OCI-LY1 (cell line): Measurements from ENCODE around the gene KLHL35.

ENCODE experiments used
- H2AFZ ChIP-seq: fragments of 200-600 bp; sonication (generic), shearing (Covaris generic); 2 replicates; pipeline ENCODE4 v1.6.0; 2014; ENCODE audit warnings: antibody characterized with exemption, mild to moderate bottlenecking, low read length
- H3F3A ChIP-seq: fragments of 200-600 bp; sonication (generic), shearing (Covaris generic); 2 replicates; pipeline ENCODE4 v1.6.0; 2014; ENCODE audit warnings: mild to moderate bottlenecking, antibody characterized with exemption, low read length, moderate library complexity; ENCODE audit not compliant: insufficient read depth
- H3K27ac ChIP-seq: fragments of 200-600 bp; sonication (generic); 2 replicates; pipeline ENCODE4 v1.5.1; 2014; ENCODE audit warnings: low read length, mixed run types, mild to moderate bottlenecking, low read depth; ENCODE audit not compliant: poor library complexity, severe bottlenecking
- H3K27me3 ChIP-seq: fragments of 200-600 bp; sonication (generic); 2 replicates; pipeline ENCODE4 v1.6.0; 2014; ENCODE audit warnings: antibody characterized with exemption, mild to moderate bottlenecking, low read length, moderate library complexity; ENCODE audit not compliant: insufficient read depth
- H3K36me3 ChIP-seq: fragments of 200-600 bp; sonication (generic); 2 replicates; pipeline ENCODE4 v1.6.1; 2014; ENCODE audit warnings: mild to moderate bottlenecking, antibody characterized with exemption, low read length, moderate library complexity, mixed read lengths; ENCODE audit not compliant: insufficient read depth
- H3K4me1 ChIP-seq: fragments of 200-600 bp; sonication (generic); 2 replicates; pipeline ENCODE4 v1.5.1; 2014; ENCODE audit warnings: mild to moderate bottlenecking, low read length, moderate library complexity; ENCODE audit not compliant: insufficient read depth, severe bottlenecking
- H3K4me2 ChIP-seq: fragments of 200-600 bp; sonication (generic), shearing (Covaris generic); 2 replicates; pipeline ENCODE4 v1.6.1; 2014; ENCODE audit warnings: low read length
- H3K4me3 ChIP-seq: fragments of 200-600 bp; sonication (generic); 2 replicates; pipeline ENCODE4 v1.5.1; 2014; ENCODE audit warnings: low read length, low read depth, mild to moderate bottlenecking, mixed read lengths; ENCODE audit not compliant: poor library complexity, severe bottlenecking
- H3K79me2 ChIP-seq: fragments of 200-600 bp; shearing (Covaris generic); 2 replicates; pipeline ENCODE4 v1.6.1; 2016; ENCODE audit warnings: mixed run types, low read length, mixed read lengths; ENCODE audit not compliant: insufficient read depth
- H3K9ac ChIP-seq: fragments of 200-600 bp; sonication (generic), shearing (Covaris generic); 2 replicates; pipeline ENCODE4 v1.6.1; 2014; ENCODE audit warnings: mild to moderate bottlenecking, low read length, mixed read lengths
- H3K9me2 ChIP-seq: fragments of 200-600 bp; sonication (generic), shearing (Covaris generic); 2 replicates; pipeline ENCODE4 v1.6.1; 2014; ENCODE audit warnings: low read depth, mild to moderate bottlenecking, low read length, mixed read lengths
- H3K9me3 ChIP-seq: fragments of 200-600 bp; shearing (Covaris generic); 2 replicates; pipeline ENCODE4 v1.6.1; 2014; ENCODE audit warnings: low read length, mixed read lengths
- H4K20me1 ChIP-seq: fragments of 200-600 bp; sonication (generic), shearing (Covaris generic); 2 replicates; pipeline ENCODE4 v1.6.0; 2016; ENCODE audit warnings: mild to moderate bottlenecking, low read length; ENCODE audit not compliant: insufficient read depth
- EZH2 ChIP-seq: fragments of 200-600 bp; sonication (generic), shearing (Covaris generic); IDR thresholded peaks from 2 replicates; pipeline ENCODE4 v1.8.0; 2017; ENCODE audit warnings: borderline replicate concordance, mixed run types, mild to moderate bottlenecking, antibody characterized with exemption, low read length, moderate library complexity, mixed read lengths
- TF ChIP-seq, protein P1 (sequence below): fragments of 200-600 bp; sonication (generic), shearing (Covaris generic); IDR thresholded peaks from 2 replicates; pipeline ENCODE4 v1.5.1; 2017; ENCODE audit warnings: mild to moderate bottlenecking, antibody characterized with exemption, low read length, moderate library complexity, mixed read lengths

KLHL35 gene

GRCh38 chr11:75437966-75438659 lies 5.1 kb upstream of the KLHL35 start:
- Histone ChIP-seq H3K9me2 (no peaks in the 10 kb centered on the region), H3K27ac (no peak overlapping the region), H3K27me3 (peaks cover 4% of the 10 kb centered on the region; the same call in 1 of the 2 replicates), H3F3A (no peaks in the 10 kb centered on the region), H3K4me2 (no peak overlapping the region), H4K20me1 (no peaks in the 10 kb centered on the region), H3K79me2 (no peaks in the 10 kb centered on the region), H3K4me3 (no peak overlapping the region), H3K36me3 (no peaks in the 10 kb centered on the region), H3K9ac (no peak overlapping the region), H2AFZ (no peak overlapping the region), H3K4me1 (no peaks in the 10 kb centered on the region), H3K9me3 (no peaks in the 10 kb centered on the region)
- TF ChIP-seq, protein P1, sequence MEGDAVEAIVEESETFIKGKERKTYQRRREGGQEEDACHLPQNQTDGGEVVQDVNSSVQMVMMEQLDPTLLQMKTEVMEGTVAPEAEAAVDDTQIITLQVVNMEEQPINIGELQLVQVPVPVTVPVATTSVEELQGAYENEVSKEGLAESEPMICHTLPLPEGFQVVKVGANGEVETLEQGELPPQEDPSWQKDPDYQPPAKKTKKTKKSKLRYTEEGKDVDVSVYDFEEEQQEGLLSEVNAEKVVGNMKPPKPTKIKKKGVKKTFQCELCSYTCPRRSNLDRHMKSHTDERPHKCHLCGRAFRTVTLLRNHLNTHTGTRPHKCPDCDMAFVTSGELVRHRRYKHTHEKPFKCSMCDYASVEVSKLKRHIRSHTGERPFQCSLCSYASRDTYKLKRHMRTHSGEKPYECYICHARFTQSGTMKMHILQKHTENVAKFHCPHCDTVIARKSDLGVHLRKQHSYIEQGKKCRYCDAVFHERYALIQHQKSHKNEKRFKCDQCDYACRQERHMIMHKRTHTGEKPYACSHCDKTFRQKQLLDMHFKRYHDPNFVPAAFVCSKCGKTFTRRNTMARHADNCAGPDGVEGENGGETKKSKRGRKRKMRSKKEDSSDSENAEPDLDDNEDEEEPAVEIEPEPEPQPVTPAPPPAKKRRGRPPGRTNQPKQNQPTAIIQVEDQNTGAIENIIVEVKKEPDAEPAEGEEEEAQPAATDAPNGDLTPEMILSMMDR, result no peak
- no peak for TF ChIP-seq EZH2

- Histone ChIP-seq H3K9me2 (no peaks in the 10 kb centered on the region), H2AFZ (no peak overlapping the region), H3K9me3 (no peaks in the 10 kb centered on the region), H3F3A (no peaks in the 10 kb centered on the region), H3K4me2 (no peak overlapping the region), H4K20me1 (no peaks in the 10 kb centered on the region), H3K27ac (no peak overlapping the region), H3K9ac (no peak overlapping the region), H3K79me2 (no peaks in the 10 kb centered on the region), H3K4me3 (no peak overlapping the region), H3K27me3 (peaks cover 6% of the 10 kb centered on the region; the same call in 1 of the 2 replicates), H3K4me1 (no peaks in the 10 kb centered on the region), H3K36me3 (no peaks in the 10 kb centered on the region)
- no peak for TF ChIP-seq EZH2
- TF ChIP-seq, protein P1, result no peak
Measured at GRCh38 chr11:75436806-75437205, 3.8 kb upstream of the KLHL35 start.

GRCh38 chr11:75435571-75435925 lies 2.5 kb upstream of the KLHL35 start:
- Histone ChIP-seq H3K4me1 (no peaks in the 10 kb centered on the region), H3F3A (no peaks in the 10 kb centered on the region), H4K20me1 (no peaks in the 10 kb centered on the region), H3K79me2 (no peaks in the 10 kb centered on the region), H3K27ac (no peak overlapping the region), H2AFZ (no peak overlapping the region), H3K9me2 (no peaks in the 10 kb centered on the region), H3K4me2 (no peak overlapping the region), H3K9ac (no peak overlapping the region), H3K27me3 (peaks cover 6% of the 10 kb centered on the region; the same call in 1 of the 2 replicates), H3K9me3 (no peaks in the 10 kb centered on the region), H3K4me3 (no peak overlapping the region), H3K36me3 (no peaks in the 10 kb centered on the region)
- no peak for TF ChIP-seq EZH2
- TF ChIP-seq, protein P1, result no peak
